Karpas-422 (cell line): Measurements from ENCODE around the gene C16orf92. TPM values are rescaled to one million over a fixed set of nuclear protein-coding genes. Genes with fewer than 3 reads are reported as not detected.

ENCODE experiments used
- DNase-seq: peaks from one replicate; pipeline ENCODE4 v3.0.0-alpha.2; 2015
- H2AFZ ChIP-seq: fragments of 200-600 bp; sonication (generic); 2 replicates; pipeline ENCODE4 v1.6.1; 2014; ENCODE audit warnings: antibody characterized with exemption, low read length, mixed read lengths
- H3K27ac ChIP-seq: fragments of 200-600 bp; sonication (generic); 2 replicates; pipeline ENCODE4 v1.5.1; 2014; ENCODE audit warnings: mild to moderate bottlenecking, low read length, moderate library complexity
- H3K27me3 ChIP-seq: fragments of 200-600 bp; sonication (generic); 2 replicates; pipeline ENCODE4 v1.6.1; 2014; ENCODE audit warnings: low read length, mixed read lengths
- H3K36me3 ChIP-seq: fragments of 200-600 bp; sonication (generic); 2 replicates; pipeline ENCODE4 v1.6.1; 2014; ENCODE audit warnings: low read length, mixed read lengths; ENCODE audit not compliant: insufficient read depth
- H3K4me1 ChIP-seq: fragments of 200-600 bp; sonication (generic); 2 replicates; pipeline ENCODE4 v1.6.1; 2014; ENCODE audit warnings: mild to moderate bottlenecking, low read length, mixed read lengths
- H3K4me2 ChIP-seq: fragments of 200-600 bp; sonication (generic); 2 replicates; pipeline ENCODE4 v1.6.1; 2014; ENCODE audit warnings: low read length, low read depth, mild to moderate bottlenecking; ENCODE audit not compliant: poor library complexity, severe bottlenecking
- H3K4me3 ChIP-seq: fragments of 200-600 bp; sonication (generic); 2 replicates; pipeline ENCODE4 v1.5.1; 2014; ENCODE audit warnings: mild to moderate bottlenecking, antibody characterized with exemption, low read length, mixed read lengths
- H3K79me2 ChIP-seq: fragments of 200-600 bp; sonication (generic); 2 replicates; pipeline ENCODE4 v1.6.1; 2014; ENCODE audit warnings: mild to moderate bottlenecking, low read length, mixed read lengths
- H3K9ac ChIP-seq: fragments of 200-600 bp; sonication (generic); 2 replicates; pipeline ENCODE4 v1.6.0; 2014; ENCODE audit warnings: low read length
- H3K9me2 ChIP-seq: fragments of 200-600 bp; sonication (generic), shearing (Covaris generic); replicated peaks from 2 replicates; pipeline ENCODE4 v1.6.0; 2014; ENCODE audit warnings: mild to moderate bottlenecking, low read length, moderate library complexity; ENCODE audit not compliant: insufficient read depth
- H3K9me3 ChIP-seq: fragments of 300-700, 200-600 bp; sonication (generic); 2 replicates; pipeline ENCODE4 v1.6.1; 2014; ENCODE audit warnings: low read length, mixed read lengths
- H4K20me1 ChIP-seq: fragments of 200-600 bp; sonication (generic); 2 replicates; pipeline ENCODE4 v1.6.1; 2014; ENCODE audit warnings: mild to moderate bottlenecking, antibody characterized with exemption, low read length, low read depth; ENCODE audit not compliant: insufficient read depth
- total RNA-seq: library from RNA; depleted of rRNA; stranded (reverse); fragments of >200 nt; shearing (Covaris generic); gene quantifications from 2 replicates; pipeline ENCODE4 v1.2.3, GENCODE V29; 2014; ENCODE audit warnings: low replicate concordance

Gene C16orf92
- total RNA-seq, 1 experiment from 2014 or later = not detected

DNA sequence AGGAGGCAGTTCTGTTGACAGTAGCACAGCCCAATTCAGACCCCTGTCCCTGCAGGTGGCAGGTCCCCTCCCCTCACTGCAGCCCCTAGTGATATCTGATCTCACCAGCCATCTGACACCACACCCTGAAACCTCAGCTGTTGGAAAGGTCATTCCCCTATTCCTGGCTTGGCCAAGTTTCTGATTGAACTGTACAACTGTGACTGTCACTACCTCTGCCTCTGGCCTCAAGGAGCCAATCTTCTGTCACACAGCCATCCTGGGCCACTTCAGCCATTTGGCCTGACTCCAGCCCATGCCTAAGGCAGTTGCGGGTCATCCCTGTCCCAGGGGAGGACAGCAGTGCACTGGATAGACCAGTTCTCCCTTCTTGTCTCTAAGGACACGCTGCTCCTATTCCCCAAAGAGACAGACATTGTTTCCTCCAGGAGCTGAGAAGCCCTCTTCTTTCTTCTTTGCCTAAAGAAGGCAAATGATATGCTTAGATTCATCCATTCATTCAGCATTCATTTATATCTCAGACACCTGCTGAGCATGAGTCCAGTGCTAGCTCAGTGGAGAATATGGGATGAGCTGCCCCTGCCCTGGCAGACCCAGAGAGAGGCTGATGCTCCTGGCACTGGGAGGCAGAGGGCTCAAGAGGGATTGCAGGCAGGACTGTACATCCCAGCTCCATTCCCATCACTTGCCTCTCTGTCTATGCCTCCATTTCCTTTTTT is 38.0 kb downstream of the C16orf92 start:
- no peak for DNase-seq
- Histone ChIP-seq H3K27ac (peak overlapping the region; percentile 36; the same call in 1 of the 2 replicates), H3K4me2 (peak overlapping the region; percentile 5), H3K4me3 (no peak overlapping the region), H3K9me3 (no peaks in the 10 kb centered on the region), H3K9me2 (no peaks in the 10 kb centered on the region), H3K4me1 (peaks cover 33% of the 10 kb centered on the region), H3K79me2 (peaks cover 13% of the 10 kb centered on the region), H3K9ac (0 out of 2 replicates have a peak overlapping the region, but pooled peaks have one; percentile 28), H4K20me1 (peaks cover 4% of the 10 kb centered on the region), H3K36me3 (peaks cover 3% of the 10 kb centered on the region), H2AFZ (no peak overlapping the region), H3K27me3 (no peaks in the 10 kb centered on the region)

DNA sequence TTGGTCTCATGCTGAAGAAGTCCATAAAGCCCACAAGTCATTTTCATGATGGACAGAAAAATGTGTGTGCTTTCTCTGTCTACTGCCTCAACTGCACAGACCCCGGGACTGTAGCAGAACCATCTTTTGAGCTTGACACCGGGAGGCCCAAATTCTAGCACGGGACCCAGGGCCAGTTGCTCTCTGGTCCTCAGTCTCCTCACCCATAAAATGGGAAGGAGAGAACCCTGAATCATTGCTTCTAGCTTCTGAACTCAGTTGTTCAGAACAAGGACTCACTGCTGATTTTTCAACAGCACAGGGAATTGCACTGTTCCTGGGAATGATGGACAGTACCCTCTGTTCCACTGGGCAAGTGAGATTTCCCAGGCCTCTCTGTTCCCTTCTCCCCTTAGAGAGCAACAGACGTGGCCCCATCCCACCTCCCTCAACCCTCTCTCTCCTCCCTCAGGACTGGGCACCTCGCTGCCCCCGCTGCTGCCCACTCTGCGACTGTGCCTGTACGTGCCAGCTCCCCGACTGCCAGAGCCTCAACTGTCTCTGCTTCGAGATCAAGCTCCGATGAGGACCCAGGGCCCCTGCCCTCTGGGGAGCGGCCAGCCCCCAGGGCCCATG is 40.4 kb downstream of the C16orf92 start:
- no peaks in the 10 kb centered on the region for H3K9me3 ChIP-seq
- peaks cover 49% of the 10 kb centered on the region for H3K4me1 ChIP-seq
- H3K9ac ChIP-seq = peak overlapping the region; percentile 95
- peaks cover 24% of the 10 kb centered on the region for H4K20me1 ChIP-seq
- DNase-seq = no peak
- H3K4me3 ChIP-seq = peak overlapping the region; percentile 99
- H3K27me3 ChIP-seq = no peaks in the 10 kb centered on the region
- H3K9me2 ChIP-seq = no peaks in the 10 kb centered on the region
- H3K4me2 ChIP-seq = peak overlapping the region; percentile 85
- no peak overlapping the region; the same call in 1 of the 2 replicates for H2AFZ ChIP-seq
- H3K27ac ChIP-seq = peak overlapping the region; percentile 95
- peaks cover 24% of the 10 kb centered on the region for H3K36me3 ChIP-seq
- peaks cover 31% of the 10 kb centered on the region for H3K79me2 ChIP-seq

DNA sequence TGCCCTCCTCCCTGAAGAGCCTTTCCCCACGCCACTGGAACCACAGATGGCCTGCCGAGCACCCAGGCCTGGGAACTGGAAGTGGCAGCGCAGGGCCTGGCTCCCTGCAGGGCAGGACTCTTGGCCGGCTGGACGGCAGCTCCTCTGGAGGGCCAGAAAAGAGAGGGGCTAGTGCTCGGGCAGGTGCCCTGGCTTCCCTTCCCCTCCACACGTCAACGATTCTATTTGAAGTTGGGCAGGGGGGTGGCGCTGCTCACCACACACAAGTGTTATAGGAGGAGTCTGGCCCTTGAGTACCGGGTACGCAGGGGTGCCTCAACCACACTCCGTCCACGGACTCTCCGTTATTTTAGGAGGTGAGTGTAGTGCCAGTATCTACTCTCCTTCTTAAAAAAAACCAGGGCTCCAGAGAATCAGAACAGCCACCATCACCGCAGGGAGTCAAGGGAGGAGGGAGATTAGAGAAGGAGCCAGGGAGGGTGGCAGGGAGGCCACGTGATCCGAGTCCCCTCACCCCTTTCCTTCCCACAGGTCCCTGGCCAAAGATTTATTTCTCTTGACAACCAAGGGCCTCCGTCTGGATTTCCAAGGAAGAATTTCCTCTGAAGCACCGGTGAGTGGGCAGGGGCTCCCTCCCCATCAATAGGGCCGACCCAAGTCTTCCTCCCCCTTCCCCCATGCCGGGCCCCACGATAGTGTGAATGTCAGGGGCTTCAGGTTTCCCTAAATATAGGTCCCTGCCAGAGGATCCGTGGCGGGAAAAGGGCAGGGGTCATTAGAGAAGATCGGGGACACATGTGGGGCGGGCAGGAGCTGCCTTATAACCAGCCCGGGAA is 41.1 kb downstream of the C16orf92 start:
- Histone ChIP-seq H3K79me2 (peaks cover 31% of the 10 kb centered on the region), H3K4me2 (peak overlapping the region; percentile 85), H4K20me1 (peaks cover 30% of the 10 kb centered on the region), H3K9ac (peak overlapping the region; percentile 95), H3K27ac (peak overlapping the region; percentile 95), H3K4me1 (peaks cover 51% of the 10 kb centered on the region), H3K4me3 (peak overlapping the region; percentile 99), H3K9me2 (no peaks in the 10 kb centered on the region), H3K36me3 (peaks cover 31% of the 10 kb centered on the region), H2AFZ (no peak overlapping the region; the same call in 1 of the 2 replicates), H3K9me3 (no peaks in the 10 kb centered on the region), H3K27me3 (no peaks in the 10 kb centered on the region)
- peak; percentile 92 for DNase-seq

DNA sequence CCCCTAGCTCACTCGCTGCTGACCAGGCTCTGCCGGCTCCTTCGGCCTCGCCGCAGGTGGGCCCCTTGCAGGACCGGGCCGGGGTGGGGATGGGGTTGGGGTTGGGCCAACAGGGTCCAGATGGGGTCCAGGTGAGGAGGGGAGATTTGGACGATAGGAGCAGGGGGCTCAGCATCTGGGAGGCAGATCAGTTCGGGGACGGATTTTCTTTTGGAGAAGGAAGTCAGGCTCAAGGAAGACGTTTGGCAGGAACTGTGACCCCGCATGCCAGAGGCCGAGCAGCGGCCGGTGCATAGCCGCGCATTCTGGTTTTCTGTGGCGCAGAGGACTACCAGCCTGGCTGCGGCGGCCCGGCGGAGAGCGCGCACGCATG is 41.7 kb downstream of the C16orf92 start:
- Histone ChIP-seq H3K27ac (peak overlapping the region; percentile 95), H3K9me2 (no peaks in the 10 kb centered on the region), H3K27me3 (no peaks in the 10 kb centered on the region), H3K4me1 (peaks cover 55% of the 10 kb centered on the region), H3K36me3 (peaks cover 37% of the 10 kb centered on the region), H3K79me2 (peaks cover 31% of the 10 kb centered on the region), H3K9ac (peak overlapping the region; percentile 95), H4K20me1 (peaks cover 36% of the 10 kb centered on the region), H2AFZ (no peak overlapping the region), H3K4me3 (peak overlapping the region; percentile 99), H3K9me3 (no peaks in the 10 kb centered on the region), H3K4me2 (peak overlapping the region; percentile 85)
- DNase-seq = no peak

DNA sequence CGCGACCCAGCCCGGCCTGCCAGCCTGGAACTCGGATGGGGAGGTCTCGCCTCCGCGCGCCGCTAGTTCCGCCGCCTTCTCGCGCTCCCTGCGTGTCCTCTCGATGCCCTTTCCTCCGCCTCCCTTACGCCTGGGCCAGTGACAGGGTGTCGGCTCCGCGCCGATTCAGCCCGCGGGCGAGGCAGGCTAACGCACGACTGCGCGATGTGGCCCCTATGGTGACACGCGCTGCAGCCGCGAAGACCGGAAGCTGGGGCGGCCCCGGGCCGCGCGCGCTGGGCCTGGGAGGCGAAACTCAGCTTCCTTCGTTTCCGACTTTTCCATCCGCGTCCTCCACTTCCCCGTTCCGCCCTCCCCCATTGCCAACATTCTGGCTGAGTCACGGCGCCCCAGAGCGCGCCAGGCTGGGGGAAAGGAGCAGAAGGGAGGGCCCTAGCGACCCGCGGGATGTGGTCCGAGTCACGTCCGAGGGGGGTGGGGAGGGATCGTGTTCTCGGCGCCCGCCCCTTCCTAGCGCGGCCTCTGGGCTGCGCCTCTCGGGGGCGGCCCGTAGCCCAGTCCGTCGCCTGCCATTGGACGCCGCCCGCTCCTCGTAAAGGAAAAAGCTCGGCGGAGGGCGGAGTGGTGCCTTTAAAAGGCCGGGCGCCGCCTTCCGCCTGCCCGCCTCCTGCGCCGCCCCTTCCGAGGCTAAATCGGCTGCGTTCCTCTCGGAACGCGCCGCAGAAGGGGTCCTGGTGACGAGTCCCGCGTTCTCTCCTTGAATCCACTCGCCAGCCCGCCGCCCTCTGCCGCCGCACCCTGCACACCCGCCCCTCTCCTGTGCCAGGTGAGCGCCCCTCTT is 42.3 kb downstream of the C16orf92 start, which contains the start of gene ALDOA:
TSS of gene ALDOA (plus strand) at position 659 of the 841 bp plus-strand sequence. CDS start 1,138 bp downstream, outside the sequence.
- Histone ChIP-seq H3K4me2 (peak within 1 kb of the TSS; percentile 85), H3K36me3 (peaks cover 42% of the 10 kb centered on the region), H3K9me2 (no peaks in the 10 kb centered on the region), H2AFZ (no peak within 1 kb of the TSS; the same call in 1 of the 2 replicates), H3K27me3 (no peaks in the 10 kb centered on the region), H3K4me1 (peaks cover 54% of the 10 kb centered on the region), H3K9ac (peak within 1 kb of the TSS; percentile 99), H3K27ac (peak within 1 kb of the TSS; percentile 95), H3K79me2 (peaks cover 31% of the 10 kb centered on the region), H4K20me1 (peaks cover 38% of the 10 kb centered on the region), H3K9me3 (no peaks in the 10 kb centered on the region), H3K4me3 (peak within 1 kb of the TSS; percentile 99)
- DNase-seq = peak; percentile 98

DNA sequence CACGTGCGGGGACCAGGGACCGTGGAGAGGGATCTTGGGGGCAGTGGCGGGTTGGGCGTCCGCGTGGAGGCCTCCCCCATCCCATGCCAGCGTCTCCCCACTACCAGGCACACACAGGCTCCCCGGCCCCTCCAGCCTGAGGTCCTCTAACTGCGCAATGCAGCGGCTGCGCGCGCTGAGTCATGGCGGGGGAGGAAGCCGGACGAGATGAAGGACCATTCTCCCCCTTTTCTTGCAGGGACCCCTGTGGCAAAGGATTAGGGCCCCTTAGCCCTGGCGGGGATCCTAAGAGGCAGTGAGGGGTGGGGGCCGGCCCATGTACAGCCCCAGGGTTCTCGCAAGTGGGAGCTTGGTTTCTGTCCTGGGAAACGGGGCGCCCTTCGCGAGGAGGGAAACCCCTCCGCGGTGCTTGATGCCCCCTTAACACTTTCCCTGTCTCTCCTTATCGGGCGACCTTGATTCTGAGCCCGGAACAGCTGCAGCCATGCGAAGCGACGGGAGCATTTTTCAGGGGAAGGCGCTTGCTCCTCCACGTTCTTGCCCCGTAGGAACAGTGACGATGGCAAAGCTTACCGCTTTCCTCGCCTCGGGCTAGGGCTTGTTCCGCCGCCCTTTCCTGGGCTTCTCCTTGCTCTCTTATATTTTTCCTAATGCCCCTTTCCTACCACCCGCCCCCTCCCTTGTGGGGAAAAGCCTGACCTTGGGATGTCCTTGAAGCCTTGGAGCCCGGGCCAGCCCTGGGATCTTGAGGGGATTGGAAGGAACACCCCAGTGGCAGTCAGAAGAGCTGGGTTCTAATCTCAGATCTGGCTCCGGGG is 43.2 kb downstream of the C16orf92 start:
- peaks cover 46% of the 10 kb centered on the region for H3K4me1 ChIP-seq
- H4K20me1 ChIP-seq = peaks cover 38% of the 10 kb centered on the region
- H3K4me3 ChIP-seq = peak overlapping the region; percentile 99
- H2AFZ ChIP-seq = no peak overlapping the region
- no peaks in the 10 kb centered on the region for H3K9me3 ChIP-seq
- peaks cover 31% of the 10 kb centered on the region for H3K79me2 ChIP-seq
- peak overlapping the region; percentile 85 for H3K4me2 ChIP-seq
- no peaks in the 10 kb centered on the region for H3K9me2 ChIP-seq
- H3K36me3 ChIP-seq = peaks cover 50% of the 10 kb centered on the region
- peak overlapping the region; percentile 95 for H3K27ac ChIP-seq
- H3K9ac ChIP-seq = peak overlapping the region; percentile 99
- H3K27me3 ChIP-seq = no peaks in the 10 kb centered on the region
- DNase-seq = peak; percentile 67
